GM19351 (cell line): ENCODE data around the gene OR6N2.

Source experiments
- ATAC-seq: cut with Tn5 transposase; IDR thresholded peaks from one replicate; pipeline ENCODE4 v1.9.1; 2021; ENCODE audit warnings: mild to moderate bottlenecking, moderate library complexity; ENCODE audit not compliant: unreplicated experiment

Gene OR6N2, protein sequence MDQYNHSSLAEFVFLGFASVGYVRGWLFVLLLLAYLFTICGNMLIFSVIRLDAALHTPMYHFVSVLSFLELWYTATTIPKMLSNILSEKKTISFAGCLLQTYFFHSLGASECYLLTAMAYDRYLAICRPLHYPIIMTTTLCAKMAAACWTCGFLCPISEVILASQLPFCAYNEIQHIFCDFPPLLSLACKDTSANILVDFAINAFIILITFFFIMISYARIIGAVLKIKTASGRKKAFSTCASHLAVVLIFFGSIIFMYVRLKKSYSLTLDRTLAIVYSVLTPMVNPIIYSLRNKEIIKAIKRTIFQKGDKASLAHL

DNA sequence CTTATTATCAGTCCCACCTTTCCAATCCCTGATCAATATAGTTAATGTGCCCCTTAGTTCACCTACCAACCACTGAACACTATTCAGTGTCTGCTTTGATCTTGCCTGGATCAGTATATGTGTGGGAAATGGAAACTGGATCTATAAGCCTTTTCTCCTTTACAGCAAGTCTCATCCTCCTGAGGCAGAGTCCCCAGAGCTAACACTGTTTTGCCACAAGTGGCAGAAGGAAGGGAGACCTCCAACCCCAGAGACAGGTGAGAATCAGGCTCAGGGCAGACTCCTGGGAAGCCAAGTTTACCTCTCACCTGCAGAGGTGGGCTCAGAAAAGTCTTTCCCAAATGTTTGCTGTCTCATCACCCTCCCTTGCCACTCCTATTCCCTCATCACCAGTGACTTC is at the start of gene OR6N2:
Gene OR6N2, minus strand, starts transcription at position 101 of the 400 bp plus-strand sequence. CDS start 3,569 bp downstream, outside the sequence.
- ATAC-seq, result no peak

DNA sequence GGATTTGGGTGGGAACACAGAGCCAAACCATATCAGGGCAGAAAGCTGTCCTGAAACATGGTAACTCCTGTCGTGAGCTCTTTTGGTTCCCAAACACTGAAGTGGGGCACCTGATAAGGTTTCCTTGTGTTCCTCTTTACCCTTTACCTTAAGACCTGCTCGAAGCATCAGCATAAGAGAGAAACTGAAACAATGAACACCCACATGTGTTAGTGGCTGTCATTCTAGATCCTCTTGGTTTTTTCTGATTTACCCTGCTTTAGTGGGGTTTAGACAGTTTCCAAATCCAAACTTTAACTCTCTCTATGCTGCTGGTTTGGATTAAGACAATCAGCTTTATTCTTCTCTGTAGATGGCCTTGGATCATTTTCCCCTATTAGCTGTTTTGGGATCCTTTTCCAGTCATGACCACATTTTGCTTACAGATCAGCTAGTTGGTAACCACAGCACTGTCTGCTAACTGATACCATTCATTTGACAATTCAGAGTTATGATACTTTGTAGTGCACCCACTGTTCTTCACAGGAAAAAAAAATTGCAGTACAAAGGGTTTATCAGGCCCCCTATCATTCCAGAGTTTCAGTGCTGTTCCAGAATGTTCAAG is 49.2 kb upstream of the OR6N2 start:
- ATAC-seq, result peak; percentile 75

DNA sequence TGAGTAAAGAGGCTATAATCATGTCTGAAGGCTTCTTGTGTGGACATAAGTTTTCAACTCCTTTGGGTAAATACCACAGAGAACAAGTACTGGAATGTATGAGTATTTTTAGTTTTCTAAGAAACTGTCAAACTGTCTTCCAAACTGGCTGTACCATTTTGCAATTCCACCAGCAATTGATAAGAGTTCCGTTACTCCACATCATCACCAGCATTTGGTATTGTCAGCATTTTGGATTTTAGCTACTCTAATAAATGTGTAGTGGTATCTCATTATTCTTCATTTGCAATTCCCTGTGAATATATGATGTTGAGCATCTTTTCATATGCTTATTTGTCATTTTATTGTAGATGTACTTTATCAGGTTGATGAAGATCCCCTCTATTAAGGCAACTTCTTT is 40.7 kb upstream of the OR6N2 start:
- no peak for ATAC-seq

DNA sequence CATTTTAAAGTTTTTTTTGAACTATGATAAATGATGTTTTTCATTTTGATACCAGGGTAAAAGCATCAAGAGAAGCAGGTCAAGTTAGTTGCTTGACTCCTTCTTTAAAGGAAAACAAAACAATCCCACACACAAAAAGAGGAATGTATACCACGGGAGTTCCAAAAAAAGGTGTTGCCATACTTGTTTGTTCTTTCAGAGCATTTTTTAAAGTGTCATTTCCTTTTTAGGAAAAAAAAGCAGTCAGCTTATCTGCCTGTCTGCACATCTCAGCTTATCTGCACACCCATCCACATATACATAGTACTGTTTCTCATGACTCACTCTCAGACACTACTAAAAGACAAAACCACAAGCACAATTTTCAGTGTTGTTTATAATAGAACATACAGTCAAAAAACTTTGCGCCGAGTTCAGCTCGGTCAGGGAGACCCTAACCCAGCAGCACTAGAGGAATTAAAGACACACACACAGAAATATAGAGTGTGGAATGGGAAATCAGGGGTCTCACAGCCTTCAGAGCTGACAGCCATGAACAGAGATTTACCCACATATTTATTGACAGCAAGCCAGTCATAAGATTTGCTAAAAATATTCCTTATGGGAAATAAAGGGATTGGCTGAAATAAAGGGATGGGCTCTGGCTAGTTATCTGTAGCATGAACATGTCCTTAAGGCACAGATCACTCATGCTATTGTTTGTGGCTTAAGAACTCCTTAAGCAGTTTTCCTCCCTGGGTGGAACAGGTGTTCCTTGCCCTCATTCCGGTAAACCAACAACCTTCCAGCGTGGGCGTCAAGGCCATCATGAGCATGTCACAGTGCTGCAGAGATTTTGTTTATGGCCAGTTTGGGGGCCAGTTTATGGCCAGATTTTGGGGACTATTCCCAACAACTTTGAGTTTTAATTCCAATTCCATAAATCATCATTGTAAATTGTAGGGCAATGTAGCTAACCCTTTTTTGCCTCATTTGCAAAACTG is 38.7 kb upstream of the OR6N2 start:
- peak; percentile 97 for ATAC-seq

DNA sequence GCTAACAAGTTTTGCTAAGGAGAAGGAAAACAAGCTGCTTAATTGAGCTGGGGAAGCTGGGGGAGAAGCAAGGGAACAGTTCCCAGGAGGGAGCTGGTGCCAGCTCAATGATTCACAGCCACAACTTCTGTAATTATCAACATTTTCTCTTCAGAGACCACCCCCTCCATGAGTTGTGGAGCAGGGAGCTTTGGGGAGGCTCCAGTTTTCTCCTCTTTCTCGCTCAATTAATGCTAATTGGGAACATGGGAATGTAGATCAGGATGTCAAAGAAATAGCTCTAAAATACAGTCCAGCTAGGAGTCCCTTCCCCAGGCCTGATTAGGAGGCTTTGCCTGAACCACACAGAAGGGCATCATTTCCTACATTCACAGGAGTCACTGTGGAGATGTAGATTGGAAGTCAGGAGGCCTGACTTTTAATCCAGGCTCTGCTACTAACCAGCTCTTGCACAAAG is 38.0 kb upstream of the OR6N2 start:
- ATAC-seq, result peak; percentile 10

DNA sequence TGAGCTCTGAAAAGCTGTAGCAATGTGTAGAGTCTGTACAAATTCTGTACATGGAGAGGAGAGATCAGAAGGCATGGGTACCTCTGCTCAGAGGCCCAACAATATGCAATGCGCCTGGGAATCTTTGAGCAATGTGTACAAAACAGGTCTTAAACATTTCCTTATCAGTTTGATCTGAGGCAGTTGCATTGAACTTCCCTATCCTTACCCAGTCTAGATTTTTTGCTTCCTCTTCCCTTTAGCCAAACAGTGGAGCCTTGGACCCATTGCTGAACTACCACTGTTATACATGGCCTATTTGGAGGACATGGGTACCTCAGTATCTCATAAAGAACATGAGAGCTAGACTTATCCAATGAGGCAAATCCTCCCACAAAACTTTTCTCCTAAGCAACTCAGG is 37.6 kb upstream of the OR6N2 start:
- ATAC-seq, result no peak

DNA sequence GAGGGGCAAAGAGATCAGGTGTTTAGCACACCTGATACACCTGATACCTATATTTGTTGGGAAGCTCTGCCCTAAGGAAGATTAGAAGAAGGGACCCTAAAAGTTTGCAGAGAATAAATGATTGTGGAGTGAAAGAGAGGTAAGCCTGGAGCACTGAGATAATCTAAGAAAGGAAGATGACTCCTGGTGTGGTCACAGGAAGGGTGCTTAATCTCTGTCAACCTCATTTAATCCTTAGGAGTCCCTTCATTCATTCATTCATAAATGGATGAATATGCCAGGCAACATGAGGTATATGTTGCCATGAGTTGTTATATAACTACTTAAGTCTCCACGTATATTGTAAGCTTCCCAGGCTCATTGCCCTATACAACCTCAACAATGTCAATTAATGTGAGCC is 34.0 kb upstream of the OR6N2 start:
- ATAC-seq, result no peak

DNA sequence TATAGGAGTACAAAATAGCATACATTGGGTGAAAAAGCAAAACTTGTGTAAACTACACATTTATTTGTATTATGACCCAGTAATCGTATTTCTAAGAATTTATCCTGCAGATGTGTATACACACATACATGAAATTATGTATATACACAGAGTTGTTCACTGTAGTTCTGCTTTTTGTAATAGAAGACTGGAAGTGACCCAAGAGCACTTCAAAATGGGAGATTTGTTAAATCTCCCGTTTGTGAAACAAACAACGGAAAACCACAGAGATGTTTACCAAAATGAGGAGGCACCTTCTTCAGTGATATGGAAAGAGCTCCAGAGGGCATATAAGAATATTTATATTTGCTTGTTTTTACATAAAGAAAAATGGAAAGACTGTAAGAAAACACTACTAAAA is 32.2 kb upstream of the OR6N2 start:
- ATAC-seq, result no peak

DNA sequence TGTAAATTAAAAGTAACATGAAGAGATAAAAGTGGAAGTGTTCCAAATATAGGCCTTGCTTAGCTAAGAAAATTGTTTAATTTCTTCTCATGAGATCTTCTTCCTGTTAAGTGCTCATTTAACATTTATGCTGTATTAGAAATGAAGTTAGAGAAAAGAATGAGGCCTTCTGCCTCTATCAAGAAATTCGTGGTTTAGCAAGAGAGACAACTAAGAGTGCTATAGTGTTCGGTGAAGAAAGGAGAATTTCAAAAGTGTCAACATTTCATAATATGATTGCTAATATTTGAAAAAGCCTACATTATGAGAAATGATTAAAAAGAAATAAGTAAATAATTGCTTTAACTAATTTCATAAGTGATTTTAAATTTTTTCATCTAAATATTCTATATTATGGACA is 31.3 kb upstream of the OR6N2 start:
- ATAC-seq, result no peak

DNA sequence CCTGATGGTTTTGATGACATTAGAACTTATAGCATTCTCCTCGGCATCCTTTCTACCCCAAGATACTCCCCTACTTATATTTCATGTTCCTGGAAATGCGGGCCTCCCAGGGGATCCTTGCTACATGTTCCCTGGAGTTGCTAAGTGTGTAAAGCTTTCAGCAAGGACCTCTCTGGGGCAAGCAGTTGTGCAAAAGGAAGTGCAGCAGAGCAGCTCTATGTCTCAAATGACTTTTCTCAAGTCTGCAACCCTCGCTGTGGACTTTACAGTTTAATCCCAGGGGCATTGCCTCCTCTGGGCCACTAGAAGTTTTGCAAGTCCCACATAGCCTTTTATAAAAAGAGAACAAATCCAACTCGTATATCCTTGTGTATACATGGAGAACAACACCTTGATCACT is 29.3 kb upstream of the OR6N2 start:
- ATAC-seq, result no peak

DNA sequence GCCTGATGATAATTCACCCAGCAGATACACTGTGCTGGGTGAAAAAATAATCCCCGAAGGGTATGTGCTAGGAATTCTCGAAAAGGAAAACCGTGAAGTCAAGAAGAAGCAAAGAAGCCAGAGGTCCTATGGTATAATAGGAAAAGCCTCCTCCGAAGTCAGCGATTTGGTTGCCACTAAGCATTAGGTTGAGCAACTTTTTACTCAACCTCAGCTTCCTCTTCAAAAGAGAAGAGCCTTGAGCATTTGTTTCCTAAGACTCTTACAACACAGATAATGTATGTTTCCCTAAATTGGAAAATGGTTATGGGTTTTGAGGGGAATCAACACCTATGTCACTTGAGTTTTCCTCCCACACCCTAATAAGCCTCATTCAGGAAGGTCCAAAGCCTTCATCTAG is 28.9 kb upstream of the OR6N2 start:
- no peak for ATAC-seq

DNA sequence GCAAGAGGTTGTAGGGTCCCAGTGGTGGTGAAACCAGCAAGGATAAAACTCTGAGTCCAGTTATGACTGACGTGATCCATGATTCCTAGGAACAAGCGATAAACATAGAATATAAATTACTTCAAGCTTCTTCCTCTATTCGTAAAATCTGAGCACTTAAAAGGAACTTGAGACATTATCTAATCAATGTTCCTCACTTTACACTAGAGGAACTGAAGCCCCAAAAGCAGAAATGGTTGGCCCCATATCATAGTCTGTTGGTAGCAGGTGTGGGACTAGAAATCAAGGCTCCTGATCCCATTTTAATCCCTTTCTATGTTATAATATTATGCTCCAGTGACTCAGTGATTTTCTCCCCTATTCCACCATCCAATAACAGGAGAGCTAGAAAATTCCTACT is 28.3 kb upstream of the OR6N2 start:
- no peak for ATAC-seq

DNA sequence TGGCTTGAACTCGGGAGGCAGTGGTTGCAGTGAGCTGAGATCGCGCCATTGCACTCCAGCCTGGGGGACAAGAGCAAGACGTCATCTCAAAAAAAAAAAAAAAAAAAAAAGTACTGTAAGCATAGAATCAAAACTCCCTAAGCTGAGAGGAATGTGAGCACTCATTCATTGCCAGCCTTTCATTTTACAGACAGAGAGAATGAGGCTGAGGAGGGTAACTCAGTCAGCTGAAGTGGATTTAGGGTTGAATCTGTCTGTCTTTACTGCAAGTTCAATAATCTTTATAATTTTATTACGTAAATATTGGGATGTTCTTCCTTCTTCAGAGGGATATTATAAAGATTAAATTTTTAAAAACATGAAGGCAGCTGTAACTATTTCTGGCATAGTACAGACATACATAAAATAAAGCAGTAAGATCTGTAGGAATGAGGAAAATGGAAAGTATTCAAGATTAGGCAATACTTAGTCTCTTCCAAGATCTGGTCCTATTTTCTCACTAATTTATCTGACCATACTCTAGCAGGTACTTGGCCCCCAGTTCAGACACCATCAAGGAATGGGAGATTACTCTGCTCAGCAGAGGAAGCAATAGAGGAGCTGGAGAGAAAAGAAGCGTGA is 26.0 kb upstream of the OR6N2 start:
- ATAC-seq, result no peak

DNA sequence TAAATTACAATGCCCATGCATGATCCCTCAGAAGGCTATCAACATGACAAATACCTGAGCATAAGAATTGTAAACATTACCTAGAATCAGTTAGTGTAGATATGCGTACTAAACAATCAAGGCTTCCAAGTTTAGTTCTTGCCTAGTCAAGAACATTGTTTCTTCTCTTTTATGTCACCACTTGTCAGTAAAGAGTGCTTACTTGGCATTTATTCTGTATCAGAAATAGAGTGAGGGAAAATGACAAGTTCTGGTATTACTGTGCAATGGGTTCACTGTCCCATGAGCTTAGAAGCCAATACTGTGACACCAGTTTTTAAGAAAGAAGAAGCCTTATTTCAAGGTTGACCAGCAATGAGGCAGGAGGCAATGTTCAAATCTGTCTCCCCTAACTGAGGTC is 22.7 kb upstream of the OR6N2 start:
- ATAC-seq, result no peak

DNA sequence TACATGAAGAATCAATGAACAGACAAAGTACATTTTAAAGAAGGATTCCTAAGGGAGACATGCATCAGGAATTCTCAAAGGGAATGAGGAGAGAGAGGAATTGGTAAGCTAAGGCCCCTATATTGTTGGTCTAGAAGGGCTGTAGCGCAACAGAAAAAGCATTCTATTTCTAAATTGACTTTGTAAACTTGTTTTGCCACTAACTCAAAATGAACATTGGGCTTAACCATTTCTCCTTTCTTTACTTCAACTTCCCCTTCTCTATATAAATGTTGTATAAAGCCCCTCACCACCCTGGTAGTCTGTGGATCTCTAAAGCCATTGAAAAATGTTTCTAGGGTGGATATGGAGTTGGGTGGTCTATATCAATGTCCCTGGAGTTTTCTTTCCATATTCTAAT is 20.4 kb upstream of the OR6N2 start:
- ATAC-seq, result no peak

DNA sequence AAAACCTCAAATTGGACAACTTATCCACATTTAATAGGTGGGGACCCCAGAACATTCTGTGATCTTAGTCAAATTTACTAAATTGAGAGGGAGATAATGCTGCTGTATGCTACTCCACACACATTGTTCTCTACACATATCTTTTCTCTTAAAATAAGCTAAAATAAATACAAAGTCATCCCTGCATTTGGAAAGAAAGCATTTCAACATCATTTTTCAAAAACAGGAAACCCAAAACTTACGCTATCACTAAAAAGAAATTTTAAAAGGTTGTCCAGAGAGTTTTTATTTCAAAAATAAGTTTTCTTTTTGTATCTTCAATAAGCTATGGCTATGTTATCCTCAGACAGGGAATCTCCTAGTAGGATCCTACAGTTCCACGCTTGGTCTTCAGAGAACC is 19.5 kb upstream of the OR6N2 start:
- ATAC-seq, result no peak

DNA sequence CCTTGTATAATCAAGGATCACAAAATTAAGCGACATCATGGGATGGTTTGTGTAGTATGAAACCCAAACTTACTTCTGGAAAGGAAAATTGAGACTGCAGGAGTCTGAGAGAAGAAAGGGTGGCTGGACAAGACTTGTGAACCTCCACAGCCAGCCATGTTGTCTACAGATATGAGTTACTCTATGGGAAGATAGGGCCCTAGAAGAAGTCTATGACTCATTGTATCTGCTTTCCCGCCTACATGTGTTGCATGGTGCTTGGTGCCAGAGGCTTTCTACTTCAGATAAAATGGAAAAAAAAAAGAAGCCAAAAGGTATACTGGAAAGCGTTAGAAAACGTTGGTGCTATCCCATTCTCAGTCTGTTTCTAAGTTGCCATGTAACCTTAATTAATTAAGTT is 18.7 kb upstream of the OR6N2 start:
- ATAC-seq, result no peak

DNA sequence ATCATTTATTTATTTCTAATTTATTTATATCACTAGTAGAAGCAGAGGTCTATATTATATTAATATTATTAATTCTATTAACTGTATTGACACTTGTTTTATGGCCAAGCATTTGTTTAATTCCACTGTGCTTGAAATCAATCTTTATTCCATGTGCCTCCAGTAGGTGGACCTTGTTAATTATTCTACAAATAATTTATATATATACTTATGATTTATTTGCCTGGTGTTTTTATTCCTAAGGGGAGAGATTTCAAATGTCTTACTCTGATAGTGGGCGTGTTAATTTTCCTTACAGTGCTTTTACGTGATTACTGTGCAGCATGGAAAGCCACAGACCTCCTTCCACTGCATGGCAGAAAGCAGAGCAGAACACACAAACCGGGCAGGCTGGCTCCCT is 17.5 kb upstream of the OR6N2 start:
- ATAC-seq, result no peak

DNA sequence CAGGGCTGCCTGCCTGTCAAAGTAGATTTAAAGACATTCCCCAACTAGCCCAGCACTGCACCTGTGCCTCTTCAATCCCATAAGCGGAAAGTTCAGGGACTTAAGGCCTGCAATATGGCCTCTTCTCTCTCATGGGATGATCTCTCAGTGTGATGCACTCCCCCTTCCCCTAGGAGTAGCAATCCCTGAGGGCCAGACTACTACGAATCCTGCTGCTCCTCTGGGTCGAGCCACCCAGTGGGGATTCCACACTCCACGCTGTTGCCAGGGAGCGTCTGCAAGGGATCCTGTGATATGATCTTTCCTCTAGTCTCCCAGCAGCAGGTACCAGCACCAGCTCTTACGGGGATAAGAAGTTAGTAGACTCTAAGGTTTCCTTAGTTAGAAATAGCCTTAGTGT is 13.2 kb upstream of the OR6N2 start:
- ATAC-seq, result no peak

DNA sequence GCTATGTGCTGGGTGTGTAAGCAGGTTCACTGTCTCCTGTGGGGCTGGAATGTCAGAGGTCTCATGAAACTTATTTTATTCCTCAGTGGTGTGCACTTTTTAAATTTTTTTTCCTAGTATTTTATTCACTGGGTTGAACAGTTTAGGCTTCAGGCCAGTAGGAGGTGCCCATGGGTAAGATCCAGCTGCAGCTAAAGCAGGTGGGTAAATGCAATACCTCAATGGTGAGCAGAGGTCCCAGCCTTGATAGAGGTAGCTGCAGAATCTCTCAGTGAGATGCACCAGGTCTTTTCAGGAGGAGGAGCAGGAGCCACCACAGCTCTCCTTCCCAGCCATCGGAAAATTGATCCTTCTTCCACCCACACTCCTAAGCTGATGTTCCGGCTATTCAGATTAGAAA is 12.6 kb upstream of the OR6N2 start:
- ATAC-seq, result peak; percentile 61
